ENCODE results near the gene PCSK2. TPM values are rescaled to one million over a fixed set of nuclear protein-coding genes. Genes with fewer than 3 reads are reported as not detected.

The PCSK2 gene
- total and polyA plus RNA-seq, 2 donors (not counting 3 experiments of a cell fraction or from before 2014, with no cell fraction given), result not detected

- ChIA-PET POLR2A (interaction anchor here (1.1 kb wide), 1 partner anchor 40 kb away, joined by 3 read pairs; the partner anchor contains the start of gene DSTN), CTCF (interaction anchor here (1.2 to 3.6 kb wide), 7 partner anchors 9 to 86 kb away, joined by 3 to 44 read pairs (median 6); partner anchors contain the start of gene DSTN)
Observed at GRCh38 chr20:17530153-17530552, 303.3 kb downstream of the PCSK2 start.

More at GRCh38 chr20:17530153-17530552, 303.3 kb downstream of the PCSK2 start:
- dilution Hi-C loops (cut with MboI; ENCODE audit: extremely low pct_ligation_motif_present, low sequenced_read_pairs), result no loop called here
- peak overlapping the region; percentile 78 for H2AFZ ChIP-seq (ENCODE audit: low read depth, low read length)
- no peaks in the 10 kb centered on the region for H3K36me3 ChIP-seq (ENCODE audit: control insufficient read depth in 2 of 2, extremely low read depth in 1 of 2, insufficient read depth in 2 of 2, low read length in 2 of 2)
- no peaks in the 10 kb centered on the region for H4K20me1 ChIP-seq (replicated peaks; ENCODE audit: control insufficient read depth, extremely low read depth, insufficient read depth, low read length)
- peaks cover 15% of the 10 kb centered on the region for H3K4me1 ChIP-seq (ENCODE audit: control insufficient read depth, extremely low read depth, insufficient read depth, low read length)
- no peaks in the 10 kb centered on the region for H3K9me3 ChIP-seq (replicated peaks; ENCODE audit: control insufficient read depth, insufficient read depth, low read length)
- no peak overlapping the region for H3K27ac ChIP-seq (ENCODE audit: insufficient read depth, low read depth, low read length)
- DNase-seq (ENCODE audit: low read depth, low spot score), result no peak
- H3K9me1 ChIP-seq (replicated peaks; ENCODE audit: control insufficient read depth, extremely low read depth, insufficient read depth, low read length), result no peaks in the 10 kb centered on the region
- TF ChIP-seq CTCF (IDR thresholded peaks at IDR 0.05; ENCODE audit: extremely low read depth in 1 of 2, insufficient read depth in 1 of 2, low read depth in 1 of 2, low read length in 2 of 2), result no peak
- no peak for TF ChIP-seq POLR2AphosphoS5 (IDR thresholded peaks at IDR 0.05; ENCODE audit: insufficient read depth, low read depth, low read length)
- no peak for TF ChIP-seq GATA2 (IDR thresholded peaks at IDR 0.05; ENCODE audit: insufficient read depth, insufficient read length, low read depth, low read length)
- TF ChIP-seq MYC (IDR thresholded peaks at IDR 0.05; ENCODE audit: low read depth, low read length), result no peak
- TF ChIP-seq JUN (IDR thresholded peaks at IDR 0.05; ENCODE audit: borderline replicate concordance, insufficient read depth, insufficient read length, low read depth), result no peak
- no peak for TF ChIP-seq POLR2A (IDR thresholded peaks at IDR 0.05; ENCODE audit: low read depth, low read length)
- TF ChIP-seq MAX (IDR thresholded peaks at IDR 0.05; ENCODE audit: insufficient read depth, insufficient read length), result no peak
- H3K4me3 ChIP-seq (replicated peaks in 1 of 3; ENCODE audit: insufficient read depth in 1 of 3, low read depth in 1 of 3, low read length in 3 of 3), result peak overlapping the region in 1 of 3 experiments; percentile 47
- H3K27me3 ChIP-seq (ENCODE audit: control insufficient read depth in 2 of 2, insufficient read depth in 2 of 2, low read length in 2 of 2), result no peaks in the 10 kb centered on the region
- FAIRE-seq, result no peak
- peak overlapping the region; percentile 81 for H3K4me2 ChIP-seq (ENCODE audit: insufficient read depth, low read length)
- BruUV-seq (replicated peaks), result TSS peak; percentile 44
- intact Hi-C loops (cut with micrococcal nuclease), result loop anchor here (2.0 to 10.0 kb wide), 3 partner anchors 153 to 465 kb away; partner anchors contain the start of gene RRBP1
- no peak overlapping the region for H3K9ac ChIP-seq (replicated peaks; ENCODE audit: extremely low read depth, insufficient read depth, low read length)
- no peaks in the 10 kb centered on the region for H3K79me2 ChIP-seq (ENCODE audit: control insufficient read depth, insufficient read depth, low read length)

Data from endothelial cell of umbilical vein (primary cell).